HepG2 (cell line): Measurements from ENCODE around the gene EPHA1. TPM values are rescaled to one million over a fixed set of nuclear protein-coding genes. Genes with fewer than 3 reads are reported as not detected.
A peak's percentile ranks its signal among the peaks of the same experiment; 100 is the strongest.
"Not testable (repeated sequence)": the region's sequence is repeated elsewhere in the genome, so short reads cannot be mapped to it uniquely, and the experiment has no call there.

ENCODE experiments used
- ATAC-seq: fragments of 200-7000 bp; cut with Tn5 transposase; 3 replicates; pipeline ENCODE4 v1.9.1; 2020; ENCODE audit warnings: mild to moderate bottlenecking, moderate library complexity
- BruUV-seq: library from RNA; stranded (reverse); fragments of 400-500 nt; replicated peaks from 2 replicates; lab custom pipeline; 2021; lab: Mats Ljungman, UMichigan
- CTCF ChIA-PET: fragments of 300-600 bp; formaldehyde crosslinking; extraction: SDS; loops from one replicate; lab custom pipeline; 2021; ENCODE audit warnings: low total read pairs, inconsistent platforms, low intra/inter-chr PET ratio; lab: Yijun Ruan, JAX
- POLR2A ChIA-PET: fragments of 350-600 bp; sonication (Branson Sonifier 250); formaldehyde crosslinking; loops from one replicate; lab custom pipeline; 2020; ENCODE audit warnings: antibody characterized with exemption, inconsistent platforms; lab: Yijun Ruan, JAX
- DNase-seq: peaks from one replicate; pipeline ENCODE4 v3.0.0-alpha.2; 2015; ENCODE audit warnings: low spot score
- FAIRE-seq: peaks from 3 replicates; lab custom pipeline; 2011; peaks lifted over from hg19 to GRCh38; lab: Jason Lieb, UNC
- H2AFZ ChIP-seq: one replicate; pipeline ENCODE4 v1.6.1; 2011; ENCODE audit warnings: low read length, inconsistent platforms
- H3K27ac ChIP-seq: fragments of 300-600 bp; 3 replicates; pipeline ENCODE4 v1.8.0; 2011; ENCODE audit warnings: mixed run types, mild to moderate bottlenecking, mixed read lengths, low read length, inconsistent platforms; ENCODE audit not compliant: insufficient read depth; ENCODE audit errors: extremely low read length
- H3K27me3 ChIP-seq, 2 experiments: fragments of 200-600 bp in 1 of 2; 2 replicates in 1 of 2; 3 replicates in 1 of 2; pipeline versions ENCODE4 v1.6.0 to v1.8.0; 2011; ENCODE audit warnings: low read length in 2 of 2, mild to moderate bottlenecking in 2 of 2, moderate library complexity in 2 of 2, inconsistent platforms in 1 of 2; ENCODE audit not compliant: insufficient read depth in 2 of 2, control insufficient read depth in 1 of 2
- H3K36me3 ChIP-seq, 2 experiments: fragments of 200-600 bp in 1 of 2; replicated peaks in 1 of 2; 2 replicates in 1 of 2; 3 replicates in 1 of 2; pipeline versions ENCODE4 v1.5.1 to v1.8.0; 2011; ENCODE audit warnings: low read length in 2 of 2, inconsistent platforms in 1 of 2; ENCODE audit not compliant: insufficient read depth in 2 of 2, control insufficient read depth in 1 of 2
- H3K4me1 ChIP-seq: 2 replicates; pipeline ENCODE4 v1.5.1; 2012; ENCODE audit warnings: low read length, inconsistent platforms; ENCODE audit not compliant: insufficient read depth
- H3K4me2 ChIP-seq: 2 replicates; pipeline ENCODE4 v1.6.0; 2011; ENCODE audit warnings: low read depth, low read length, inconsistent platforms
- H3K4me3 ChIP-seq, 3 experiments: fragments of 200-600 bp in 1 of 3; sonication (generic), shearing (Covaris generic) in 1 of 3; replicated peaks in 1 of 3; 2 replicates each; pipeline ENCODE4 v1.5.1; 2011 to 2016; ENCODE audit warnings: low read length in 3 of 3, inconsistent platforms in 2 of 3, low read depth in 2 of 3, mild to moderate bottlenecking in 2 of 3, control low read depth in 1 of 3, mixed read lengths in 1 of 3; ENCODE audit not compliant: insufficient read depth in 1 of 3
- H3K79me2 ChIP-seq: one replicate; pipeline ENCODE4 v1.6.1; 2011; ENCODE audit warnings: low read length, inconsistent platforms; ENCODE audit not compliant: insufficient read depth
- H3K9ac ChIP-seq: 2 replicates; pipeline ENCODE4 v1.6.0; 2011; ENCODE audit warnings: mild to moderate bottlenecking, low read depth, low read length, inconsistent platforms; ENCODE audit not compliant: insufficient read depth
- H3K9me3 ChIP-seq: 2 replicates; pipeline ENCODE4 v1.5.1; 2012; ENCODE audit warnings: mild to moderate bottlenecking, low read length
- H4K20me1 ChIP-seq: 2 replicates; pipeline ENCODE4 v1.6.0; 2011; ENCODE audit warnings: inconsistent platforms, mild to moderate bottlenecking, low read length, moderate library complexity; ENCODE audit not compliant: insufficient read depth
- ZNF263 ChIP-seq: sonication (generic); formaldehyde crosslinking; IDR thresholded peaks from 2 replicates; pipeline ENCODE4 v1.4.0; 2020; ENCODE audit warnings: missing genetic modification reagents
- WGBS: methylation state at CpG from one replicate; pipeline ENCODE4 v1.1.6; 2017; ENCODE audit warnings: low lambda C conversion rate; 5-methylcytosine and 5-hydroxymethylcytosine counted together
- in situ Hi-C: cut with HindIII; loops from 2 replicates; pipeline ENCODE4 v1.10.0; 2017; ENCODE audit warnings: low pct_unique_long_range_greater_than_20kb; ENCODE audit not compliant: extremely low pct_ligation_motif_present
- intact Hi-C: fragments of 100-400 bp; cut with micrococcal nuclease; formaldehyde crosslinking; loops from one replicate; pipeline ENCODE4 v1.10.0; 2022; ENCODE audit not compliant: unreplicated experiment
- polyA plus RNA-seq, 8 experiments: library from polyadenylated mRNA; depleted of rRNA in 3 of 8; stranded (reverse) in 7 of 8; unstranded in 1 of 8; fragments of >200 nt; fragmentation: Illumina TruSeq in 4 of 8; extraction: Trizol in 4 of 8; gene quantifications; 2 replicates each; pipeline versions ENCODE4 v1.2.1 to v1.2.3, GENCODE V29; 2011 to 2016; ENCODE audit warnings: low read depth in 4 of 8, missing spikeins in 1 of 8, mixed read lengths in 1 of 8; ENCODE audit not compliant: insufficient read depth in 1 of 8
- total RNA-seq, 5 experiments: library from RNA; depleted of rRNA; stranded (reverse); fragments of >200 nt; fragmentation: Illumina TruSeq; extraction: Trizol; gene quantifications; 2 replicates each; pipeline ENCODE4 v1.2.3, GENCODE V29; 2016; ENCODE audit warnings: low read depth in 1 of 5
- TF ChIP-seq, protein P1 (sequence below): sonication (generic); formaldehyde crosslinking; IDR thresholded peaks from 2 replicates; pipeline ENCODE4 v1.8.1; 2022; ENCODE audit warnings: low read depth, mild to moderate bottlenecking, missing genetic modification reagents

Gene EPHA1
- total and polyA plus RNA-seq, 2 of the 13 experiments (the other 11 are each of a cell fraction or from before 2014, with no cell fraction given): 4.6 to 17.1 TPM

DNA sequence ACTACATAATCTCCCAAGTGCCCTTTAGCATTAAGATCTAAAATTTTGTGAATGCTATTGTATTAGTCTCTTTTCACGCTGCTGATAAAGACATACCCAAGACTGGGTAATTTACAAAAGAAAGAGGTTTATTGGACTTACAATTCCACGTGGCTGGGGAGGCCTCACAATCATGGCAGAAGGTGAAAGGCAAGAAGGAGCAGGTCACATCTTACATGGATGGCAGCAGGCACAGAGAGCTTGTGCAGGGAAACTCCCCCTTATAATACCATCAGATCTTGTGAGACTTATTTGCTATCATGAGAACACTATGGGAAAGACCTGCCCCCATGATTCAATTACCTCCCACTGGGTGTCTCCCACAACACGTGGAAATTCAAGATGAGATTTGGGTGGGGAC lies 12.0 kb upstream of the EPHA1 start:
- H3K79me2 ChIP-seq, H3K4me3 ChIP-seq, H3K27ac ChIP-seq, H3K27me3 ChIP-seq, in situ Hi-C loops, CTCF ChIA-PET, H3K36me3 ChIP-seq, ATAC-seq, POLR2A ChIA-PET, DNase-seq, intact Hi-C loops, H3K4me1 ChIP-seq, H3K9me3 ChIP-seq, H2AFZ ChIP-seq, H4K20me1 ChIP-seq, H3K9ac ChIP-seq, H3K4me2 ChIP-seq, FAIRE-seq, BruUV-seq: not testable (repeated sequence)
- WGBS: 8% methylated on average over 3 of the region's 3 CpGs

DNA sequence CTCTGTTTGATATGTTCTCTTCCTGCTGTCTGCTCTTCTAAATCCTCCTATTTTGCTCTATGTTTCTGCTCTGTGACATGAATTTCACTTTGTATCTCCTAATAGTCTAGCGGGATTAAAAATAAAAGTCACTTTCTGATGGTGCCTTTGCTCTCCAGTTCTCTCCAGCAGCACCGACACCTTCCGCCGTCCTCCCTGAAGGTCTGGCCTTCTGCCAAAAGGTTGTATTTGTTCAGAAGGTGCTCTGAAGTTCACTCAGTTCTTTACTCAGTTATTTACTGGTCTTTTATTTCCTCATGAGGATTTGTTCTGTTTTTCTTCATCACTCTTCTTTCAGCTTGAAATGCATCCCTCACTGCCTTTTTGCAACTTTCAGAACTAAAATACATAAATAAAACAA lies 11.2 kb upstream of the EPHA1 start:
- Histone ChIP-seq H3K36me3 (no peaks in the 10 kb centered on the region), H2AFZ (no peak overlapping the region), H3K4me1 (no peaks in the 10 kb centered on the region), H4K20me1 (no peaks in the 10 kb centered on the region), H3K27ac (no peak overlapping the region), H3K27me3 (peaks cover 2 to 9% of the 10 kb centered on the region in 2 experiments; a peak in 2 of 5 replicates), H3K9ac (no peak overlapping the region), H3K4me3 (no peak overlapping the region), H3K9me3 (no peaks in the 10 kb centered on the region), H3K79me2 (no peaks in the 10 kb centered on the region), H3K4me2 (no peak overlapping the region)
- DNase-seq (no peak), ATAC-seq (no peak), FAIRE-seq (no peak)
- TF ChIP-seq ZNF263 (CRISPR knock-in tag): peak; percentile 87
- TF ChIP-seq, protein P1, sequence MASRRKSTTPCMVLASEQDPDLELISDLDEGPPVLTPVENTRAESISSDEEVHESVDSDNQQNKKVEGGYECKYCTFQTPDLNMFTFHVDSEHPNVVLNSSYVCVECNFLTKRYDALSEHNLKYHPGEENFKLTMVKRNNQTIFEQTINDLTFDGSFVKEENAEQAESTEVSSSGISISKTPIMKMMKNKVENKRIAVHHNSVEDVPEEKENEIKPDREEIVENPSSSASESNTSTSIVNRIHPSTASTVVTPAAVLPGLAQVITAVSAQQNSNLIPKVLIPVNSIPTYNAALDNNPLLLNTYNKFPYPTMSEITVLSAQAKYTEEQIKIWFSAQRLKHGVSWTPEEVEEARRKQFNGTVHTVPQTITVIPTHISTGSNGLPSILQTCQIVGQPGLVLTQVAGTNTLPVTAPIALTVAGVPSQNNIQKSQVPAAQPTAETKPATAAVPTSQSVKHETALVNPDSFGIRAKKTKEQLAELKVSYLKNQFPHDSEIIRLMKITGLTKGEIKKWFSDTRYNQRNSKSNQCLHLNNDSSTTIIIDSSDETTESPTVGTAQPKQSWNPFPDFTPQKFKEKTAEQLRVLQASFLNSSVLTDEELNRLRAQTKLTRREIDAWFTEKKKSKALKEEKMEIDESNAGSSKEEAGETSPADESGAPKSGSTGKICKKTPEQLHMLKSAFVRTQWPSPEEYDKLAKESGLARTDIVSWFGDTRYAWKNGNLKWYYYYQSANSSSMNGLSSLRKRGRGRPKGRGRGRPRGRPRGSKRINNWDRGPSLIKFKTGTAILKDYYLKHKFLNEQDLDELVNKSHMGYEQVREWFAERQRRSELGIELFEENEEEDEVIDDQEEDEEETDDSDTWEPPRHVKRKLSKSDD (CRISPR knock-in tag): no peak
- intact Hi-C loops: no loop called here
- ChIA-PET CTCF (no interaction called here), POLR2A (no interaction called here)
- WGBS: 1% methylated on average over 4 of the region's 4 CpGs
- in situ Hi-C loops: loop anchor here (5.0 kb wide), 2 partner anchors 38 to 98 kb away; partner anchors contain the start of gene ZYX
- no TSS peak for BruUV-seq
